Endothelial cell (in vitro differentiated cells): ENCODE measurements around the gene CDKL5. TPM values are rescaled to one million over a fixed set of nuclear protein-coding genes. Genes with fewer than 3 reads are reported as not detected.

Source experiments
- DNase-seq: peaks from one replicate; pipeline ENCODE4 v3.0.0; 2021; ENCODE audit warnings: low spot score
- H3K27ac Mint-ChIP-seq: one replicate; pipeline ENCODE4 v1.8.0; 2021; ENCODE audit warnings: mixed read lengths, inconsistent platforms; ENCODE audit not compliant: unreplicated experiment
- H3K27me3 Mint-ChIP-seq: one replicate; pipeline ENCODE4 v1.8.0; 2021; ENCODE audit warnings: mild to moderate bottlenecking, moderate library complexity, mixed read lengths, inconsistent platforms; ENCODE audit not compliant: unreplicated experiment
- H3K36me3 Mint-ChIP-seq: one replicate; pipeline ENCODE4 v1.8.0; 2021; ENCODE audit warnings: mild to moderate bottlenecking, low read depth, mixed read lengths, inconsistent platforms; ENCODE audit not compliant: unreplicated experiment
- H3K4me1 Mint-ChIP-seq: one replicate; pipeline ENCODE4 v1.8.0; 2021; ENCODE audit warnings: mild to moderate bottlenecking, mixed read lengths, inconsistent platforms; ENCODE audit not compliant: unreplicated experiment
- H3K4me3 Mint-ChIP-seq: one replicate; pipeline ENCODE4 v1.8.0; 2021; ENCODE audit warnings: mild to moderate bottlenecking, mixed read lengths, inconsistent platforms; ENCODE audit not compliant: unreplicated experiment
- H3K9me3 Mint-ChIP-seq: one replicate; pipeline ENCODE4 v1.8.0; 2021; ENCODE audit warnings: mixed read lengths, inconsistent platforms; ENCODE audit not compliant: unreplicated experiment
- total RNA-seq: library from RNA; stranded (reverse); fragmentation: NEBNext Ultra II Directional; extraction: Animal tissue kit (Norgen Biotek cat#: 25700); gene quantifications from one replicate; pipeline ENCODE4 v1.2.1, GENCODE V29; 2021; ENCODE audit not compliant: unreplicated experiment
- TF ChIP-seq, protein P1 (sequence below): fragments of 200-600 bp; sonication (generic); IDR thresholded peaks from one replicate; pipeline ENCODE4 v1.5.0; 2021; ENCODE audit warnings: antibody characterized with exemption; ENCODE audit not compliant: unreplicated experiment

The CDKL5 gene
- total RNA-seq, 1 donor from 2014 or later: 10.6 TPM

GRCh38 chrX:18598413-18598812, 173.0 kb downstream of the CDKL5 start:
- no peak for DNase-seq
- H3K27ac Mint-ChIP-seq: no peak overlapping the region
- H3K4me1 Mint-ChIP-seq: no peaks in the 10 kb centered on the region
- H3K27me3 Mint-ChIP-seq: peaks cover 2% of the 10 kb centered on the region
- H3K9me3 Mint-ChIP-seq: no peaks in the 10 kb centered on the region
- H3K36me3 Mint-ChIP-seq: no peaks in the 10 kb centered on the region
- no peak overlapping the region for H3K4me3 Mint-ChIP-seq
- TF ChIP-seq, protein P1, sequence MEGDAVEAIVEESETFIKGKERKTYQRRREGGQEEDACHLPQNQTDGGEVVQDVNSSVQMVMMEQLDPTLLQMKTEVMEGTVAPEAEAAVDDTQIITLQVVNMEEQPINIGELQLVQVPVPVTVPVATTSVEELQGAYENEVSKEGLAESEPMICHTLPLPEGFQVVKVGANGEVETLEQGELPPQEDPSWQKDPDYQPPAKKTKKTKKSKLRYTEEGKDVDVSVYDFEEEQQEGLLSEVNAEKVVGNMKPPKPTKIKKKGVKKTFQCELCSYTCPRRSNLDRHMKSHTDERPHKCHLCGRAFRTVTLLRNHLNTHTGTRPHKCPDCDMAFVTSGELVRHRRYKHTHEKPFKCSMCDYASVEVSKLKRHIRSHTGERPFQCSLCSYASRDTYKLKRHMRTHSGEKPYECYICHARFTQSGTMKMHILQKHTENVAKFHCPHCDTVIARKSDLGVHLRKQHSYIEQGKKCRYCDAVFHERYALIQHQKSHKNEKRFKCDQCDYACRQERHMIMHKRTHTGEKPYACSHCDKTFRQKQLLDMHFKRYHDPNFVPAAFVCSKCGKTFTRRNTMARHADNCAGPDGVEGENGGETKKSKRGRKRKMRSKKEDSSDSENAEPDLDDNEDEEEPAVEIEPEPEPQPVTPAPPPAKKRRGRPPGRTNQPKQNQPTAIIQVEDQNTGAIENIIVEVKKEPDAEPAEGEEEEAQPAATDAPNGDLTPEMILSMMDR: no peak

- peaks cover 4% of the 10 kb centered on the region for H3K27me3 Mint-ChIP-seq
- no peak overlapping the region for H3K4me3 Mint-ChIP-seq
- TF ChIP-seq, protein P1: no peak
- H3K4me1 Mint-ChIP-seq: no peaks in the 10 kb centered on the region
- DNase-seq: no peak
- peaks cover 15% of the 10 kb centered on the region for H3K36me3 Mint-ChIP-seq
- H3K9me3 Mint-ChIP-seq: no peaks in the 10 kb centered on the region
- no peak overlapping the region for H3K27ac Mint-ChIP-seq
These were observed 182.6 kb downstream of the CDKL5 start for GRCh38 chrX:18607966-18608365.

DNA sequence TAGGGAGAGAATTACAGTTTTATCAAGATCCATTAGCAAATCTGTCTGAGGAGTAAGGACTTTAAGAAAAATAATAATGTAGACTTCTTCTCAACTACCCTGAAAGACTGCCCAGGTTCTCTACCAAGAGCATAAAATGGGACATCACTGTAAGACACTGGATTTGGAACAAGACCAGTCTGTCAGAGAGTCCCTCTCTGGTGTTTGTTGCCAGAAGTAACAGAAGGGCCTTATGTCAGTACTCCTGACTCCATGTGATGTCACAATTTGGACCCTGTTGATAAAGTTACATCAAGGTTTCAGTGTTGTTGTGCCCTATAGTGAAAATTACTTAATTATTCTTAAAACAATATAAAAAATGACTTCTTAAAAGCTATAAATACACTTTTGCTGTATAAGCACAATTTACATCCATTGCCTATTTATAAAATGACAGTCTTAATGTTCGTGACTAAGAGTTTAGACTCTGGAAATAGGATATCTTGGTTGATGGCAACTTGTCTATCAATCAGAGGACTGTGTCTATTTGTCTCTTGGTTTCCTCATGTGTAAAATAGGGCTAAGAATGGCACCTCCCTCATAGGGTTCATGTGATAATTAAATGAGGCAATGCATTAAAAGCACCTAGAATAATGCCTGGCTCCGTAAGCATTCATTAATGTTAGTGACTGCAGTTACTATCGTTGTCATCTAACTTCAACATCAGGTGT, 188.7 kb downstream of the CDKL5 start:
- Mint-ChIP-seq H3K27ac (no peak overlapping the region), H3K9me3 (no peaks in the 10 kb centered on the region)
- TF ChIP-seq, protein P1: no peak

GRCh38 chrX:18616688-18617406, 191.4 kb downstream of the CDKL5 start:
- no peak overlapping the region for H3K4me3 Mint-ChIP-seq

More for the DNA sequence above, 188.7 kb downstream of the CDKL5 start:
- H3K4me1 Mint-ChIP-seq: peaks cover 12% of the 10 kb centered on the region
- no peaks in the 10 kb centered on the region for H3K27me3 Mint-ChIP-seq
- H3K4me3 Mint-ChIP-seq: no peak overlapping the region
- H3K36me3 Mint-ChIP-seq: peaks cover 18% of the 10 kb centered on the region
- no peak for DNase-seq

More at GRCh38 chrX:18616688-18617406, 191.4 kb downstream of the CDKL5 start:
- Mint-ChIP-seq H3K27ac (no peak overlapping the region), H3K4me1 (peaks cover 12% of the 10 kb centered on the region), H3K9me3 (no peaks in the 10 kb centered on the region), H3K27me3 (no peaks in the 10 kb centered on the region), H3K36me3 (peaks cover 10% of the 10 kb centered on the region)
- TF ChIP-seq, protein P1: no peak
- DNase-seq: no peak
